Astrocyte (in vitro differentiated cells and primary cell): Measurements from ENCODE around the gene LRPAP1. TPM values are rescaled to one million over a fixed set of nuclear protein-coding genes. Genes with fewer than 3 reads are reported as not detected.

ENCODE experiments used
- DNase-seq: peaks from one replicate; pipeline ENCODE4 v3.0.0-alpha.2; 2010; ENCODE audit warnings: low read depth
- FAIRE-seq: peaks from 2 replicates; lab custom pipeline; 2011; peaks lifted over from hg19 to GRCh38; lab: Jason Lieb, UNC
- H2AFZ ChIP-seq: 2 replicates; pipeline ENCODE4 v1.6.0; 2012; ENCODE audit warnings: low read depth, low read length, inconsistent platforms
- H3K27ac ChIP-seq: 2 replicates; pipeline ENCODE4 v1.5.1; 2011; ENCODE audit warnings: low read depth, low read length, inconsistent platforms
- H3K27me3 ChIP-seq: 2 replicates; pipeline ENCODE4 v1.6.0; 2011; ENCODE audit warnings: low read length, inconsistent platforms; ENCODE audit not compliant: insufficient read depth
- H3K36me3 ChIP-seq: 2 replicates; pipeline ENCODE4 v1.5.1; 2011; ENCODE audit warnings: low read length, inconsistent platforms; ENCODE audit not compliant: insufficient read depth
- H3K4me1 ChIP-seq: 2 replicates; pipeline ENCODE4 v1.5.1; 2011; ENCODE audit warnings: low read length, inconsistent platforms; ENCODE audit not compliant: insufficient read depth
- H3K4me2 ChIP-seq: 2 replicates; pipeline ENCODE4 v1.6.0; 2012; ENCODE audit warnings: low read length, inconsistent platforms
- H3K4me3 ChIP-seq: 2 replicates; pipeline ENCODE4 v1.5.1; 2011; ENCODE audit warnings: low read depth, mild to moderate bottlenecking, low read length, inconsistent platforms; ENCODE audit not compliant: insufficient read depth
- H3K79me2 ChIP-seq: 2 replicates; pipeline ENCODE4 v1.6.0; 2012; ENCODE audit warnings: mild to moderate bottlenecking, low read length, inconsistent platforms; ENCODE audit not compliant: insufficient read depth
- H3K9ac ChIP-seq: 2 replicates; pipeline ENCODE4 v1.6.0; 2012; ENCODE audit warnings: mild to moderate bottlenecking, low read length, inconsistent platforms
- H3K9me3 ChIP-seq: 2 replicates; pipeline ENCODE4 v1.5.1; 2012; ENCODE audit warnings: low read depth, mild to moderate bottlenecking, low read length, inconsistent platforms; ENCODE audit not compliant: insufficient read depth
- H4K20me1 ChIP-seq: 2 replicates; pipeline ENCODE4 v1.6.0; 2012; ENCODE audit warnings: low read length, inconsistent platforms; ENCODE audit not compliant: insufficient read depth
- H3K27ac Mint-ChIP-seq: one replicate; pipeline ENCODE4 v1.8.0; 2021; ENCODE audit warnings: mild to moderate bottlenecking, mixed read lengths; ENCODE audit not compliant: unreplicated experiment
- H3K27me3 Mint-ChIP-seq: one replicate; pipeline ENCODE4 v1.8.0; 2021; ENCODE audit warnings: low read depth, mixed read lengths; ENCODE audit not compliant: unreplicated experiment
- H3K36me3 Mint-ChIP-seq: one replicate; pipeline ENCODE4 v1.8.0; 2021; ENCODE audit warnings: low read depth, mixed read lengths; ENCODE audit not compliant: unreplicated experiment
- H3K4me1 Mint-ChIP-seq: one replicate; pipeline ENCODE4 v1.8.0; 2021; ENCODE audit warnings: low read depth, mixed read lengths; ENCODE audit not compliant: unreplicated experiment
- H3K4me3 Mint-ChIP-seq: one replicate; pipeline ENCODE4 v1.8.0; 2021; ENCODE audit warnings: mild to moderate bottlenecking, moderate library complexity, mixed read lengths; ENCODE audit not compliant: unreplicated experiment
- H3K9me3 Mint-ChIP-seq: one replicate; pipeline ENCODE4 v1.8.0; 2021; ENCODE audit warnings: mild to moderate bottlenecking, mixed read lengths; ENCODE audit not compliant: unreplicated experiment
- EZH2 ChIP-seq: IDR thresholded peaks from 2 replicates; pipeline ENCODE4 v1.6.1; 2012; ENCODE audit warnings: mild to moderate bottlenecking, low read length, inconsistent platforms; ENCODE audit not compliant: insufficient read depth
- total RNA-seq: library from RNA; stranded (reverse); gene quantifications from 2 replicates; pipeline ENCODE4 v1.2.1, GENCODE V29; 2021
- TF ChIP-seq, protein P1 (sequence below): IDR thresholded peaks from 2 replicates; pipeline ENCODE4 v1.5.1; 2011; ENCODE audit warnings: low read depth, mild to moderate bottlenecking, inconsistent platforms, low read length, moderate library complexity; ENCODE audit not compliant: insufficient read depth

LRPAP1 gene
- total RNA-seq, 1 donor from 2014 or later: 191 TPM

DNA sequence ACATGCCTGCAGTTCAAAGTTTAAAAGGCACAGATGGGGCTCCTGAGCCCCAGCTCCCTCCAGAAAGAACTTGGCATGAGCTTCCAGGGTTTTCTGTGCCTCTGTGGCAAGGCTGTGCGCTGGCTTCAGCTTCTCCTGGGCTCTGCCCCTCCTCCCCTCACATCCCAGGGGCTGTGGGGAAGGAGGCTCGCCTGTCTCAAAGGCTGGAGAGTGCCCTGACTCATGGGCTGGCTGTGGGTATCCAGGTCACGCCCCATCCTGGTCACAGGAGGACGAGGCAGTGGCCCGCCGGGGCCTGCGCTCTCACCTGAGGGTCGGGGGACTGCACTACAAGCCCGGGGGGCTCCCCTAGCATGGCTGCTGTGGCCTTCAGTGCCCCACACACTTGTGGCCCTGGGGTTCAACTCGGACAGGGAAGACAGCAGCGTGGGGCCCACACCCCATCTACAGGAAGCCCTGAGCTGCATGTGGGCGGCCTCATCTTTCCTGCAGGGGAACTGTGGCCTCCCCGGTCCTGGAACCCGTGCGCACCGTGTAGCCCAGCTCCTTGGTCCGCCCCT lies 17.9 kb downstream of the LRPAP1 start:
- Histone ChIP-seq H3K36me3 (peaks cover 3% of the 10 kb centered on the region), H3K27me3 (no peaks in the 10 kb centered on the region), H3K9me3 (no peaks in the 10 kb centered on the region), H3K4me3 (no peak overlapping the region), H3K4me1 (no peaks in the 10 kb centered on the region), H4K20me1 (peaks cover 17% of the 10 kb centered on the region), H2AFZ (no peak overlapping the region), H3K27ac (no peak overlapping the region), H3K79me2 (no peaks in the 10 kb centered on the region), H3K9ac (no peak overlapping the region), H3K4me2 (no peak overlapping the region)
- FAIRE-seq: no peak
- H3K27me3 Mint-ChIP-seq: no peaks in the 10 kb centered on the region
- TF ChIP-seq, protein P1, sequence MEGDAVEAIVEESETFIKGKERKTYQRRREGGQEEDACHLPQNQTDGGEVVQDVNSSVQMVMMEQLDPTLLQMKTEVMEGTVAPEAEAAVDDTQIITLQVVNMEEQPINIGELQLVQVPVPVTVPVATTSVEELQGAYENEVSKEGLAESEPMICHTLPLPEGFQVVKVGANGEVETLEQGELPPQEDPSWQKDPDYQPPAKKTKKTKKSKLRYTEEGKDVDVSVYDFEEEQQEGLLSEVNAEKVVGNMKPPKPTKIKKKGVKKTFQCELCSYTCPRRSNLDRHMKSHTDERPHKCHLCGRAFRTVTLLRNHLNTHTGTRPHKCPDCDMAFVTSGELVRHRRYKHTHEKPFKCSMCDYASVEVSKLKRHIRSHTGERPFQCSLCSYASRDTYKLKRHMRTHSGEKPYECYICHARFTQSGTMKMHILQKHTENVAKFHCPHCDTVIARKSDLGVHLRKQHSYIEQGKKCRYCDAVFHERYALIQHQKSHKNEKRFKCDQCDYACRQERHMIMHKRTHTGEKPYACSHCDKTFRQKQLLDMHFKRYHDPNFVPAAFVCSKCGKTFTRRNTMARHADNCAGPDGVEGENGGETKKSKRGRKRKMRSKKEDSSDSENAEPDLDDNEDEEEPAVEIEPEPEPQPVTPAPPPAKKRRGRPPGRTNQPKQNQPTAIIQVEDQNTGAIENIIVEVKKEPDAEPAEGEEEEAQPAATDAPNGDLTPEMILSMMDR: no peak
- TF ChIP-seq EZH2: no peak
- H3K36me3 Mint-ChIP-seq: peaks cover 31% of the 10 kb centered on the region
- DNase-seq: no peak
- H3K9me3 Mint-ChIP-seq: no peaks in the 10 kb centered on the region
- no peaks in the 10 kb centered on the region for H3K4me1 Mint-ChIP-seq
- no peak overlapping the region for H3K27ac Mint-ChIP-seq
- H3K4me3 Mint-ChIP-seq: no peak overlapping the region

DNA sequence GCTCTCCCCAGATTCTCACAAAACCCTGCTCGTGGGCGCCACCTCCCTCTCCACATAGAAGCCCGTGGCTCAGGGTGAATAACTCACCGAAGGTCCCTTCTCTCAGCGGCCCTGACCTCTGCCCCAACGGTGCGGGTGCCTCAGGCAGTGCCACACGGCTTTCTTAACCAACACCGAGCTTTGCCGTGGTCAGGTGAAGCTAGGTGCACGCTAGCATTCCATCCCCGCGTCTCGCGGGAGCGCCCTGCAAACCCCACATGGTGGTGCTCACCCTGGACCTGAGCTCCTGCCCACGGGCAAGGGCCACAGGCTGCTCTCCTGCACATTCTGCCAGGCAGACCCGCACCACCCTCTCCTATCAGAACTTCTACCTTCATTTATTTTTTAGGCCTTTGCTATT lies 18.4 kb downstream of the LRPAP1 start:
- H3K27me3 ChIP-seq: no peaks in the 10 kb centered on the region
- H3K27me3 Mint-ChIP-seq: no peaks in the 10 kb centered on the region
- no peaks in the 10 kb centered on the region for H3K79me2 ChIP-seq
- H3K36me3 Mint-ChIP-seq: peaks cover 31% of the 10 kb centered on the region
- H3K4me3 Mint-ChIP-seq: no peak overlapping the region
- H3K27ac Mint-ChIP-seq: no peak overlapping the region
- H3K9me3 ChIP-seq: no peaks in the 10 kb centered on the region
- H3K9ac ChIP-seq: no peak overlapping the region
- TF ChIP-seq, protein P1: no peak
- TF ChIP-seq EZH2: no peak
- no peak overlapping the region for H3K4me2 ChIP-seq
- H4K20me1 ChIP-seq: peaks cover 19% of the 10 kb centered on the region
- H3K4me1 ChIP-seq: no peaks in the 10 kb centered on the region
- peaks cover 5% of the 10 kb centered on the region for H3K36me3 ChIP-seq
- no peak overlapping the region for H2AFZ ChIP-seq
- DNase-seq (no peak), FAIRE-seq (no peak)
- H3K27ac ChIP-seq: no peak overlapping the region
- H3K4me1 Mint-ChIP-seq: no peaks in the 10 kb centered on the region
- no peaks in the 10 kb centered on the region for H3K9me3 Mint-ChIP-seq
- H3K4me3 ChIP-seq: no peak overlapping the region

DNA sequence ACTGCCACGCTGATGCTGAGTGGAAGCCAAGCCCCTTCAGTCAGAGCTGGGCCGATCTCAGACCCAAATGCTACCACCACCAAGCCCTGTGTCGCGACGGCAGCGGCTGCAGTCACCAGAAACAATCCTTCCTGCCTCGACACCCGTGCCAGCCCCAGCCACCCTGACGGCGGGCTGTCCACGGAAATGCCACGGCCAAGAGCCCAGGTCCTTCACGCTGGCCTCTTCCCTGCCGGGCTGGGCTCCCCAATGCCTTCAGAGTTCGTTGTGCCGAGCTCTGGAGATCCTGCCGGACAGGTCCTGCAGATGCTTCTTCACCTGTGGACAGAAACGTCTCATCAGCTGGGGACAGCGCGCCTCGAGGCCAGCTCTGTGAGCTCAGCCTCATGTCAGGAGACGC lies 19.5 kb downstream of the LRPAP1 start:
- H3K4me3 Mint-ChIP-seq: no peak overlapping the region
- DNase-seq (no peak), FAIRE-seq (no peak)
- Histone ChIP-seq H4K20me1 (peaks cover 26% of the 10 kb centered on the region), H3K4me3 (no peak overlapping the region), H3K79me2 (no peaks in the 10 kb centered on the region), H2AFZ (no peak overlapping the region), H3K4me2 (no peak overlapping the region), H3K27me3 (no peaks in the 10 kb centered on the region), H3K36me3 (peaks cover 12% of the 10 kb centered on the region), H3K4me1 (no peaks in the 10 kb centered on the region), H3K27ac (no peak overlapping the region), H3K9ac (no peak overlapping the region), H3K9me3 (no peaks in the 10 kb centered on the region)
- no peaks in the 10 kb centered on the region for H3K27me3 Mint-ChIP-seq
- no peaks in the 10 kb centered on the region for H3K9me3 Mint-ChIP-seq
- peaks cover 35% of the 10 kb centered on the region for H3K36me3 Mint-ChIP-seq
- TF ChIP-seq EZH2: no peak
- TF ChIP-seq, protein P1: no peak
- H3K27ac Mint-ChIP-seq: no peak overlapping the region
- H3K4me1 Mint-ChIP-seq: no peaks in the 10 kb centered on the region
